ENCODE results near the gene C8A. TPM values are rescaled to one million over a fixed set of nuclear protein-coding genes. Genes with fewer than 3 reads are reported as not detected.

Gene C8A
- total RNA-seq, 1 experiment from 2014 or later = 0.13 TPM

DNA sequence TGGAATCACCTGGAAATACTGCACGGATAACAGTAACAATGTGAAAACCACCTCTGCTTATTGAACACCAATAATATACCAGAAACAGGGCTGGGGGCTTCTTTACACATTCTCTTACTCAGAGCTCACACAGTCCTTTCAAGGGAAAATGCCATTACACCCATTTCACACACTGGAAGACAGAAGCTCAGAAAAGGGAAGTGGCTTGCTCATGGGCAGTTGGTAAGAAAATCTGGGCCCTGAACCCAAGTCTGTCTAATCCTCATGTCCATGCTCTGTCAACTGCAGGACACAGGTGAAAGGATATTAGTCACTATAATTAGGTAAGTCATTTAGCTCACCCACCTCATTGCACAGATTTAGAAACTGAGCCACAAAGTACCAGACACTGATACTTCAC is 18.6 kb downstream of the C8A start (continued):
- TF ChIP-seq E2F1 (CRISPR knock-in tag; IDR thresholded peaks at IDR 0.05) (no peak), ZMAT4 (CRISPR knock-in tag; IDR thresholded peaks at IDR 0.05) (no peak), GABPB1 (CRISPR knock-in tag; IDR thresholded peaks at IDR 0.05) (no peak), MAX (CRISPR knock-in tag; IDR thresholded peaks at IDR 0.05) (no peak), PRDM15 (CRISPR knock-in tag; IDR thresholded peaks at IDR 0.05) (no peak)
- TF ChIP-seq, protein P1, sequence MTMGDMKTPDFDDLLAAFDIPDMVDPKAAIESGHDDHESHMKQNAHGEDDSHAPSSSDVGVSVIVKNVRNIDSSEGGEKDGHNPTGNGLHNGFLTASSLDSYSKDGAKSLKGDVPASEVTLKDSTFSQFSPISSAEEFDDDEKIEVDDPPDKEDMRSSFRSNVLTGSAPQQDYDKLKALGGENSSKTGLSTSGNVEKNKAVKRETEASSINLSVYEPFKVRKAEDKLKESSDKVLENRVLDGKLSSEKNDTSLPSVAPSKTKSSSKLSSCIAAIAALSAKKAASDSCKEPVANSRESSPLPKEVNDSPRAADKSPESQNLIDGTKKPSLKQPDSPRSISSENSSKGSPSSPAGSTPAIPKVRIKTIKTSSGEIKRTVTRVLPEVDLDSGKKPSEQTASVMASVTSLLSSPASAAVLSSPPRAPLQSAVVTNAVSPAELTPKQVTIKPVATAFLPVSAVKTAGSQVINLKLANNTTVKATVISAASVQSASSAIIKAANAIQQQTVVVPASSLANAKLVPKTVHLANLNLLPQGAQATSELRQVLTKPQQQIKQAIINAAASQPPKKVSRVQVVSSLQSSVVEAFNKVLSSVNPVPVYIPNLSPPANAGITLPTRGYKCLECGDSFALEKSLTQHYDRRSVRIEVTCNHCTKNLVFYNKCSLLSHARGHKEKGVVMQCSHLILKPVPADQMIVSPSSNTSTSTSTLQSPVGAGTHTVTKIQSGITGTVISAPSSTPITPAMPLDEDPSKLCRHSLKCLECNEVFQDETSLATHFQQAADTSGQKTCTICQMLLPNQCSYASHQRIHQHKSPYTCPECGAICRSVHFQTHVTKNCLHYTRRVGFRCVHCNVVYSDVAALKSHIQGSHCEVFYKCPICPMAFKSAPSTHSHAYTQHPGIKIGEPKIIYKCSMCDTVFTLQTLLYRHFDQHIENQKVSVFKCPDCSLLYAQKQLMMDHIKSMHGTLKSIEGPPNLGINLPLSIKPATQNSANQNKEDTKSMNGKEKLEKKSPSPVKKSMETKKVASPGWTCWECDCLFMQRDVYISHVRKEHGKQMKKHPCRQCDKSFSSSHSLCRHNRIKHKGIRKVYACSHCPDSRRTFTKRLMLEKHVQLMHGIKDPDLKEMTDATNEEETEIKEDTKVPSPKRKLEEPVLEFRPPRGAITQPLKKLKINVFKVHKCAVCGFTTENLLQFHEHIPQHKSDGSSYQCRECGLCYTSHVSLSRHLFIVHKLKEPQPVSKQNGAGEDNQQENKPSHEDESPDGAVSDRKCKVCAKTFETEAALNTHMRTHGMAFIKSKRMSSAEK (CRISPR knock-in tag; IDR thresholded peaks at IDR 0.05; ENCODE audit: borderline replicate concordance) = no peak

GRCh38 chr1:56874689-56875088 is 20.1 kb downstream of the C8A start:
- CTCF ChIA-PET = no interaction called here
- DNase-seq (ENCODE audit: low spot score) (no peak), ATAC-seq (no peak)
- Mint-ChIP-seq H3K4me1 (no peaks in the 10 kb centered on the region), H3K27me3 (ENCODE audit: low read depth) (peaks cover 13% of the 10 kb centered on the region), H3K27ac (no peak overlapping the region), H3K9me3 (no peaks in the 10 kb centered on the region), H3K36me3 (no peaks in the 10 kb centered on the region), H3K4me3 (no peak overlapping the region)
- POLR2A ChIA-PET = interaction anchor here (0.5 kb wide), 1 partner anchor 560 kb away, joined by 3 read pairs; no protein-coding TSS in a partner anchor
- TF ChIP-seq MXD4 (CRISPR knock-in tag; IDR thresholded peaks at IDR 0.05; ENCODE audit: borderline replicate concordance) = no peak
- no peak for TF ChIP-seq RORB (CRISPR knock-in tag; IDR thresholded peaks at IDR 0.05)
- TF ChIP-seq SOX15 (CRISPR knock-in tag; IDR thresholded peaks at IDR 0.05) = no peak
- TF ChIP-seq, protein P2, sequence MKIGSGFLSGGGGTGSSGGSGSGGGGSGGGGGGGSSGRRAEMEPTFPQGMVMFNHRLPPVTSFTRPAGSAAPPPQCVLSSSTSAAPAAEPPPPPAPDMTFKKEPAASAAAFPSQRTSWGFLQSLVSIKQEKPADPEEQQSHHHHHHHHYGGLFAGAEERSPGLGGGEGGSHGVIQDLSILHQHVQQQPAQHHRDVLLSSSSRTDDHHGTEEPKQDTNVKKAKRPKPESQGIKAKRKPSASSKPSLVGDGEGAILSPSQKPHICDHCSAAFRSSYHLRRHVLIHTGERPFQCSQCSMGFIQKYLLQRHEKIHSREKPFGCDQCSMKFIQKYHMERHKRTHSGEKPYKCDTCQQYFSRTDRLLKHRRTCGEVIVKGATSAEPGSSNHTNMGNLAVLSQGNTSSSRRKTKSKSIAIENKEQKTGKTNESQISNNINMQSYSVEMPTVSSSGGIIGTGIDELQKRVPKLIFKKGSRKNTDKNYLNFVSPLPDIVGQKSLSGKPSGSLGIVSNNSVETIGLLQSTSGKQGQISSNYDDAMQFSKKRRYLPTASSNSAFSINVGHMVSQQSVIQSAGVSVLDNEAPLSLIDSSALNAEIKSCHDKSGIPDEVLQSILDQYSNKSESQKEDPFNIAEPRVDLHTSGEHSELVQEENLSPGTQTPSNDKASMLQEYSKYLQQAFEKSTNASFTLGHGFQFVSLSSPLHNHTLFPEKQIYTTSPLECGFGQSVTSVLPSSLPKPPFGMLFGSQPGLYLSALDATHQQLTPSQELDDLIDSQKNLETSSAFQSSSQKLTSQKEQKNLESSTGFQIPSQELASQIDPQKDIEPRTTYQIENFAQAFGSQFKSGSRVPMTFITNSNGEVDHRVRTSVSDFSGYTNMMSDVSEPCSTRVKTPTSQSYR (CRISPR knock-in tag; IDR thresholded peaks at IDR 0.05) = no peak
- TF ChIP-seq, protein P3, sequence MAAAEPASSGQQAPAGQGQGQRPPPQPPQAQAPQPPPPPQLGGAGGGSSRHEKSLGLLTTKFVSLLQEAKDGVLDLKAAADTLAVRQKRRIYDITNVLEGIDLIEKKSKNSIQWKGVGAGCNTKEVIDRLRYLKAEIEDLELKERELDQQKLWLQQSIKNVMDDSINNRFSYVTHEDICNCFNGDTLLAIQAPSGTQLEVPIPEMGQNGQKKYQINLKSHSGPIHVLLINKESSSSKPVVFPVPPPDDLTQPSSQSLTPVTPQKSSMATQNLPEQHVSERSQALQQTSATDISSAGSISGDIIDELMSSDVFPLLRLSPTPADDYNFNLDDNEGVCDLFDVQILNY (CRISPR knock-in tag; IDR thresholded peaks at IDR 0.05) = no peak
- no peak for TF ChIP-seq SMAD3 (CRISPR knock-in tag; IDR thresholded peaks at IDR 0.05; ENCODE audit: borderline replicate concordance)
- TF ChIP-seq, protein P4, sequence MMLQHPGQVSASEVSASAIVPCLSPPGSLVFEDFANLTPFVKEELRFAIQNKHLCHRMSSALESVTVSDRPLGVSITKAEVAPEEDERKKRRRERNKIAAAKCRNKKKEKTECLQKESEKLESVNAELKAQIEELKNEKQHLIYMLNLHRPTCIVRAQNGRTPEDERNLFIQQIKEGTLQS (CRISPR knock-in tag; conservative IDR thresholded peaks at IDR 0.05) = no peak
- TF ChIP-seq, protein P5, sequence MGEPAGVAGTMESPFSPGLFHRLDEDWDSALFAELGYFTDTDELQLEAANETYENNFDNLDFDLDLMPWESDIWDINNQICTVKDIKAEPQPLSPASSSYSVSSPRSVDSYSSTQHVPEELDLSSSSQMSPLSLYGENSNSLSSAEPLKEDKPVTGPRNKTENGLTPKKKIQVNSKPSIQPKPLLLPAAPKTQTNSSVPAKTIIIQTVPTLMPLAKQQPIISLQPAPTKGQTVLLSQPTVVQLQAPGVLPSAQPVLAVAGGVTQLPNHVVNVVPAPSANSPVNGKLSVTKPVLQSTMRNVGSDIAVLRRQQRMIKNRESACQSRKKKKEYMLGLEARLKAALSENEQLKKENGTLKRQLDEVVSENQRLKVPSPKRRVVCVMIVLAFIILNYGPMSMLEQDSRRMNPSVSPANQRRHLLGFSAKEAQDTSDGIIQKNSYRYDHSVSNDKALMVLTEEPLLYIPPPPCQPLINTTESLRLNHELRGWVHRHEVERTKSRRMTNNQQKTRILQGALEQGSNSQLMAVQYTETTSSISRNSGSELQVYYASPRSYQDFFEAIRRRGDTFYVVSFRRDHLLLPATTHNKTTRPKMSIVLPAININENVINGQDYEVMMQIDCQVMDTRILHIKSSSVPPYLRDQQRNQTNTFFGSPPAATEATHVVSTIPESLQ (CRISPR knock-in tag; IDR thresholded peaks at IDR 0.05) = no peak
- TF ChIP-seq ZBTB43 (CRISPR knock-in tag; IDR thresholded peaks at IDR 0.05) = no peak
- TF ChIP-seq CBFB (CRISPR knock-in tag; IDR thresholded peaks at IDR 0.05; ENCODE audit: low read depth) = no peak
- TF ChIP-seq TEAD4 (CRISPR knock-in tag; IDR thresholded peaks at IDR 0.05) = no peak
